Activated CD4-positive, alpha-beta T cell treated with anti-CD3 and anti-CD28 coated beads, Interleukin-2, amount 10 ng/mL, durations not matched to agents 7 days and 5 days (primary cell): ENCODE results near the gene BRIP1. TPM values are rescaled to one million over a fixed set of nuclear protein-coding genes. Genes with fewer than 3 reads are reported as not detected.
"Not testable (repeated sequence)": the region's sequence is repeated elsewhere in the genome, so short reads cannot be mapped to it uniquely, and the experiment has no call there.

Source experiments
- CTCF ChIA-PET: fragments of 350-600 bp; sonication (Branson Sonifier 250); formaldehyde crosslinking; loops from one replicate; lab custom pipeline; 2021; ENCODE audit warnings: antibody characterized with exemption; lab: Charles Lee
- POLR2A ChIA-PET: fragments of 350-600 bp; sonication (Branson Sonifier 250); formaldehyde crosslinking; loops from one replicate; lab custom pipeline; 2021; ENCODE audit warnings: antibody characterized with exemption; lab: Charles Lee
- DNase-seq: peaks from one replicate; pipeline ENCODE4 v3.0.0-alpha.2; 2020
- H3K27ac Mint-ChIP-seq: one replicate; pipeline ENCODE4 v1.8.0; 2021; ENCODE audit warnings: mild to moderate bottlenecking, moderate library complexity, mixed read lengths
- H3K27me3 Mint-ChIP-seq: one replicate; pipeline ENCODE4 v1.8.0; 2021; ENCODE audit warnings: mixed read lengths
- H3K36me3 Mint-ChIP-seq: one replicate; pipeline ENCODE4 v1.8.0; 2021; ENCODE audit warnings: low read depth, mixed read lengths
- H3K4me1 Mint-ChIP-seq: one replicate; pipeline ENCODE4 v1.8.0; 2021; ENCODE audit warnings: mixed read lengths
- H3K4me3 Mint-ChIP-seq: one replicate; pipeline ENCODE4 v1.8.0; 2021; ENCODE audit warnings: mild to moderate bottlenecking, moderate library complexity, mixed read lengths
- H3K9me3 Mint-ChIP-seq: one replicate; pipeline ENCODE4 v1.8.0; 2021; ENCODE audit warnings: mixed read lengths
- total RNA-seq, 2 experiments: library from RNA; stranded (reverse); gene quantifications; one replicate each; pipeline ENCODE4 v1.2.3, GENCODE V29; 2021

BRIP1 gene
- total RNA-seq, 2 experiments from 2014 or later = 24.3 to 28.7 TPM

- Mint-ChIP-seq H3K27ac (no peak overlapping the region), H3K36me3 (peaks cover 55% of the 10 kb centered on the region), H3K4me1 (no peaks in the 10 kb centered on the region), H3K4me3 (no peak overlapping the region), H3K27me3 (no peaks in the 10 kb centered on the region), H3K9me3 (peaks cover 8% of the 10 kb centered on the region)
- CTCF ChIA-PET = no interaction called here
- POLR2A ChIA-PET = no interaction called here
- no peak for DNase-seq
These were observed 124.3 kb downstream of the BRIP1 start for GRCh38 chr17:61739002-61739401.

GRCh38 chr17:61738249-61738648, 125.1 kb downstream of the BRIP1 start:
- ChIA-PET CTCF (interaction anchor here (0.6 kb wide), 1 partner anchor 11 kb away, joined by 5 read pairs; no protein-coding TSS in a partner anchor), POLR2A (no interaction called here)
- Mint-ChIP-seq H3K4me1 (no peaks in the 10 kb centered on the region), H3K36me3 (peaks cover 55% of the 10 kb centered on the region), H3K27me3 (no peaks in the 10 kb centered on the region), H3K9me3 (peaks cover 8% of the 10 kb centered on the region), H3K4me3 (no peak overlapping the region), H3K27ac (no peak overlapping the region)
- no peak for DNase-seq

- H3K9me3 Mint-ChIP-seq = peaks cover 8% of the 10 kb centered on the region
- no peaks in the 10 kb centered on the region for H3K4me1 Mint-ChIP-seq
- H3K27ac Mint-ChIP-seq = no peak overlapping the region
- ChIA-PET CTCF (interaction anchor here (0.6 kb wide), 1 partner anchor 10 kb away, joined by 5 read pairs; no protein-coding TSS in a partner anchor), POLR2A (no interaction called here)
- H3K36me3 Mint-ChIP-seq = peaks cover 53% of the 10 kb centered on the region
- no peaks in the 10 kb centered on the region for H3K27me3 Mint-ChIP-seq
- no peak overlapping the region for H3K4me3 Mint-ChIP-seq
- no peak for DNase-seq
These were observed 125.5 kb downstream of the BRIP1 start for GRCh38 chr17:61737820-61738219.

- DNase-seq = no peak
- ChIA-PET CTCF (interaction anchor here (0.8 to 1.0 kb wide), 2 partner anchors 11 to 36 kb away, joined by 3 to 6 read pairs; no protein-coding TSS in a partner anchor), POLR2A (no interaction called here)
- peaks cover 41% of the 10 kb centered on the region for H3K36me3 Mint-ChIP-seq
- H3K27me3 Mint-ChIP-seq = no peaks in the 10 kb centered on the region
- H3K9me3 Mint-ChIP-seq = peaks cover 7% of the 10 kb centered on the region
- no peaks in the 10 kb centered on the region for H3K4me1 Mint-ChIP-seq
- H3K4me3 Mint-ChIP-seq = no peak overlapping the region
- no peak overlapping the region for H3K27ac Mint-ChIP-seq
These were observed 126.9 kb downstream of the BRIP1 start for GRCh38 chr17:61736438-61736837.

GRCh38 chr17:61735807-61736206, 127.5 kb downstream of the BRIP1 start:
- H3K4me1 Mint-ChIP-seq = no peaks in the 10 kb centered on the region
- ChIA-PET POLR2A (no interaction called here), CTCF (interaction anchor here (0.8 to 1.0 kb wide), 2 partner anchors 10 to 37 kb away, joined by 3 to 6 read pairs; no protein-coding TSS in a partner anchor)
- DNase-seq = no peak
- H3K9me3 Mint-ChIP-seq = peaks cover 3% of the 10 kb centered on the region
- H3K27ac Mint-ChIP-seq = no peak overlapping the region
- H3K27me3 Mint-ChIP-seq = no peaks in the 10 kb centered on the region
- peaks cover 35% of the 10 kb centered on the region for H3K36me3 Mint-ChIP-seq
- H3K4me3 Mint-ChIP-seq = no peak overlapping the region

GRCh38 chr17:61734466-61734865, 128.9 kb downstream of the BRIP1 start:
- ChIA-PET POLR2A (no interaction called here), CTCF (no interaction called here)
- Mint-ChIP-seq H3K27me3 (no peaks in the 10 kb centered on the region), H3K4me3 (no peak overlapping the region), H3K4me1 (no peaks in the 10 kb centered on the region), H3K27ac (no peak overlapping the region), H3K36me3 (peaks cover 27% of the 10 kb centered on the region), H3K9me3 (peaks cover 3% of the 10 kb centered on the region)
- no peak for DNase-seq

GRCh38 chr17:61734012-61734411, 129.3 kb downstream of the BRIP1 start:
- DNase-seq = no peak
- Mint-ChIP-seq H3K4me3 (no peak overlapping the region), H3K27ac (no peak overlapping the region), H3K9me3 (peaks cover 3% of the 10 kb centered on the region), H3K27me3 (no peaks in the 10 kb centered on the region), H3K4me1 (no peaks in the 10 kb centered on the region), H3K36me3 (peaks cover 25% of the 10 kb centered on the region)
- POLR2A ChIA-PET = no interaction called here
- CTCF ChIA-PET = no interaction called here

- H3K4me1 Mint-ChIP-seq = peaks cover 6% of the 10 kb centered on the region
- peaks cover 24% of the 10 kb centered on the region for H3K36me3 Mint-ChIP-seq
- no peaks in the 10 kb centered on the region for H3K27me3 Mint-ChIP-seq
- H3K27ac Mint-ChIP-seq = no peak overlapping the region
- ChIA-PET POLR2A (no interaction called here), CTCF (no interaction called here)
- H3K4me3 Mint-ChIP-seq = no peak overlapping the region
- DNase-seq = no peak
- H3K9me3 Mint-ChIP-seq = peaks cover 3% of the 10 kb centered on the region
These were observed 130.3 kb downstream of the BRIP1 start for GRCh38 chr17:61733021-61733420.

GRCh38 chr17:61732169-61732568, 131.2 kb downstream of the BRIP1 start:
- ChIA-PET CTCF (interaction anchor here (0.6 kb wide), 1 partner anchor 324 kb away, joined by 3 read pairs; no protein-coding TSS in a partner anchor), POLR2A (no interaction called here)
- H3K36me3 Mint-ChIP-seq = peaks cover 16% of the 10 kb centered on the region
- H3K4me1 Mint-ChIP-seq = peaks cover 6% of the 10 kb centered on the region
- no peak overlapping the region for H3K27ac Mint-ChIP-seq
- no peak for DNase-seq
- no peak overlapping the region for H3K4me3 Mint-ChIP-seq
- H3K27me3 Mint-ChIP-seq = no peaks in the 10 kb centered on the region
- H3K9me3 Mint-ChIP-seq = no peaks in the 10 kb centered on the region

- Mint-ChIP-seq H3K4me3 (no peak overlapping the region), H3K36me3 (peaks cover 10% of the 10 kb centered on the region), H3K27ac (no peak overlapping the region), H3K4me1 (peaks cover 6% of the 10 kb centered on the region), H3K9me3 (no peaks in the 10 kb centered on the region), H3K27me3 (no peaks in the 10 kb centered on the region)
- ChIA-PET POLR2A (no interaction called here), CTCF (no interaction called here)
- no peak for DNase-seq
These were observed 132.0 kb downstream of the BRIP1 start for GRCh38 chr17:61731330-61731729.

- Mint-ChIP-seq H3K4me3 (no peak overlapping the region), H3K27ac (no peak overlapping the region), H3K9me3 (no peaks in the 10 kb centered on the region), H3K4me1 (peaks cover 6% of the 10 kb centered on the region), H3K27me3 (no peaks in the 10 kb centered on the region), H3K36me3 (peaks cover 15% of the 10 kb centered on the region)
- CTCF ChIA-PET = interaction anchor here (0.6 to 1.2 kb wide), 3 partner anchors 12 to 393 kb away, joined by 3 to 4 read pairs (median 3); no protein-coding TSS in a partner anchor
- DNase-seq = no peak
- POLR2A ChIA-PET = no interaction called here
These were observed 133.5 kb downstream of the BRIP1 start for GRCh38 chr17:61729690-61730268.

GRCh38 chr17:61728297-61728836, 135.0 kb downstream of the BRIP1 start:
- ChIA-PET POLR2A (no interaction called here), CTCF (no interaction called here)
- H3K27me3 Mint-ChIP-seq = no peaks in the 10 kb centered on the region
- no peak overlapping the region for H3K4me3 Mint-ChIP-seq
- H3K4me1 Mint-ChIP-seq = peaks cover 6% of the 10 kb centered on the region
- DNase-seq = no peak
- no peaks in the 10 kb centered on the region for H3K9me3 Mint-ChIP-seq
- peak overlapping the region; percentile 21 for H3K27ac Mint-ChIP-seq
- H3K36me3 Mint-ChIP-seq = peaks cover 20% of the 10 kb centered on the region

- H3K4me3 Mint-ChIP-seq, POLR2A ChIA-PET, H3K27ac Mint-ChIP-seq, H3K9me3 Mint-ChIP-seq, DNase-seq, H3K27me3 Mint-ChIP-seq, H3K4me1 Mint-ChIP-seq: not testable (repeated sequence)
- H3K36me3 Mint-ChIP-seq = peaks cover 23% of the 10 kb centered on the region
- CTCF ChIA-PET = interaction anchor here (0.6 kb wide), 1 partner anchor 10 kb away, joined by 5 read pairs; no protein-coding TSS in a partner anchor
These were observed 135.5 kb downstream of the BRIP1 start for GRCh38 chr17:61727798-61728197.
